HG03039 (cell line): Measurements from ENCODE around the gene SP3.

ENCODE experiments used
- ATAC-seq: cut with Tn5 transposase; IDR thresholded peaks from one replicate; pipeline ENCODE4 v1.9.1; 2021; ENCODE audit warnings: mild to moderate bottlenecking, moderate library complexity; ENCODE audit not compliant: unreplicated experiment

SP3 gene

DNA sequence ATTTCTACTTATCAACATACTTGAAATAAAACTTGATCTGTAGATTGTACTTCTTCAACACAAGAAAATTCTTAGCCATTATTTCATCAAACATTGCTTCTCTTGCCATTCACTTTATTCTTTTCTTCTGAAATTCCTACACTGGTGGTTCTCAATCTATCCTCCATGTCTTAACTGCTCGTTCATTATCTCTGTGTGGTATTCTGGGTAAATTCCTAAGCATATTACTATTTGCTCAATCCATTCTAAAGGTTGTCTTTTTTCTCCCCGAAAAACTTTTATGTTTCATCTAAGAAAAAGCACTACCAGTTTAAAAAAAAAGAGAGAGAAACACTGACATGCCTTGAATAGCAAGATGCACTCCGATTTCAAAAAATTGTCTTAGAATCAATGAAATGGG lies 18.0 kb downstream of the SP3 start:
- ATAC-seq = no peak

DNA sequence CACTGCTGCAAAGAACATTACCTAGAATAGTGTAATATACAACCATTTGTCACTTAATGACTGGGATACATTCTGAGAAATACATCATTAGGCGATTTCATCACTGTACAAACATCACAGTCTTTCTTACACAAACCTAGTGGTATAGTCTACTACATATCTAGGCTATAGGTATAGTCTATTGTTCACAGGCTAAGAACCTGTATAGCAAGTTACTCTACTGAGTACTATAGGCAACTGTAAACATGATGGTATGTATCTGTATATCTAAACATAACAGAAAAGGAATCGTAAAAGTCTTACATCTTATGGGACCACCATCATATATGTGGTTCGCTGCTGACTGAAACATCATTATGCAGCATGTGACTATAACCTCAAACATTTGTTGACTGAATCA lies 21.4 kb downstream of the SP3 start:
- ATAC-seq = no peak

DNA sequence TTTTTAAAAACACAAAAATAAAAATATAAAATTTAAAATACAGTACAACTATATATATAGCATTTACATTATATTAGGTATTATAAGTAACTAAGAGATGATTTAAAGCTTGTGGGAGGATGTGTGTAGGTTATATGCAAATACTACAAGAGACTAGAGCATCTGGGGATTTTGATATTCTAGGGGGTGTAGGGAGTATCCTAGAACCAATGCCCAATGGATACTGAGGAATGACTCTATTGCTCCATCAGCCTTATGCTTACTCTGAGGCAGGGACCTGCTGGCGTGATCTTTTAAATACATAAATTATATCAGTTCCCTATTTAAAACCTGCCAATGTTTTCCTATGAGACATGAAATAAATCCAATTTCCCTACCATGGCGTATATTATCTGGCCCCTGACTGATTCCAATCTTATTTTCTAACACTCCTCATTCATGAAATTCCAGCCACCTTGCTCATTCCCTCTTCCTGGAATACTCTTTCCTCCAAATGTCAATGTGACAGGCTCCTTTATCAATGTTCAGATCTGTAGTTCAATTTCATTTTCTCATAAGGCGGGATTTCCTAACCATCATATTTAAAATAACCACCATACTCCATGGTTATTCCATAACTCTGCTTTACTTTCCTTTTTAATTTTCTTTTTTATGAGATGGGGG lies 22.2 kb downstream of the SP3 start:
- no peak for ATAC-seq

DNA sequence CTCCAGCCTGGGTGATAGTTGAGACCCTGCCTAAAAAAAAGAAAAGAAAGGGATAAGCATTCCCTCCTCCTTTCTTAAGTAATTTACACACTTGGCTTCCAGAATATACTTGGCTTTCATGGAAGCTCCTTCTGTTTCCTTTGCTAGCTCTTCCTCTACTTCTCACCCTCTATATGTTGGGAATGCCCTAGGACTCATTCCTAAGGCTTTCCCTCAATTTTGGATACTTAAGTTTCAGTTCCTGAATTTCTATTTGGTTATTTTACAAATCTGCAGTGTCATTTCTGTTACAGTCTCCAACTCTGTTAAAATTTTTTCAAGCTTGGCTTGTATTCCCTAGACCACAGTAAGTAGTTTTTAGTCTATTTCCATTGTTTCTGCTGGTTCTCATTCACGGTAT lies 23.6 kb downstream of the SP3 start:
- no peak for ATAC-seq

GRCh38 chr2:173940208-173941020 lies 24.8 kb downstream of the SP3 start:
- ATAC-seq = no peak

DNA sequence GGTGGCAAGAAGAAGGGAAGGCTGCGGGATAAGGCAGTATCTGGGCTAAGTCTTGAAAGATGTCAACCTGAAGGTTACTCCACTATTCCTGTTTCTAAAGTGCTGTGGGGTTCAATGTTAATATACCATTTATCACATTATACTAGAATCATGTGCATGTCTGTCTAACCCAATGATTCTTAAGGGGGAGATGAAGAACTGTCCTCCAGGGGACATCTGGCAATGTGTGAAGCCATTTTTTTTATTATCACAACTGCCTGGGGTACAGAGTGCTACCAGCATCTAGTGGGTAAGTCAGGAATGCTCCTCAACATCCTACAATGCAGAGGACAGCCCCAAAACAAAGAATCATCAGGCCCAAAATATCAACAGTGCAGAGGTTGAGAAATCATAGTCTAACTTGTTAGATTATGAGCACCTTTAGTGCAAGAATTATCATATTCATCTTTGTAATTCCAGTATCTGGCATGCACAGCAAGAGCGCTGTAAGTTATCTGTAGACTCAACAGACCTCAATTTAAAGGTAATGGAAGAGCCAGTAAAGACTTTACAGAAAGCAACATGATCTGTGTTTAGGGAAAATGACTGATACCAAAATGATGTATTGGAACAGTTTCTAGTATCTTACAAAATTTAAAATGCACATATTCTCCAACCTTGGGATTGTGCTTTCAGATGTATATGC lies 26.3 kb downstream of the SP3 start:
- ATAC-seq = no peak

- ATAC-seq = no peak
Measured at GRCh38 chr2:173935305-173935704, 29.9 kb downstream of the SP3 start.

DNA sequence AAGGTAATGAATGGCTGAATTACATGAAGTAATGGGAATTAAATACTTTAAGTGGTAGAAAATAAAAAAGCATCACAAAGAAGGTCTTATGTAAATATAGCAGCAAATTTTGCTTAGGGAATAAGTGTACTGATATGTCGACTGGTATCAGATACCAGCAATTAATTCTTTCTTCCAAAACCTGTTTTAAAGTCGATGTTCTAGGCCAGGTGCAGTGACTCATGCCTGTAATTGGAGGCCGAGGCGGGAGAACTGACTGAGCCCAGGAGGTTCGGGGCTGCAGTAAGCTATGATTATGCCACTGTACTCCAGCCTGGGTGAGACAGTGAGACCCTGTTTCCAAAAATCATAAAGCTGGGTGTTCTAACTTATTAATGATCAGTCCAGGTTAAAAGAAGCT lies 30.3 kb downstream of the SP3 start:
- no peak for ATAC-seq

DNA sequence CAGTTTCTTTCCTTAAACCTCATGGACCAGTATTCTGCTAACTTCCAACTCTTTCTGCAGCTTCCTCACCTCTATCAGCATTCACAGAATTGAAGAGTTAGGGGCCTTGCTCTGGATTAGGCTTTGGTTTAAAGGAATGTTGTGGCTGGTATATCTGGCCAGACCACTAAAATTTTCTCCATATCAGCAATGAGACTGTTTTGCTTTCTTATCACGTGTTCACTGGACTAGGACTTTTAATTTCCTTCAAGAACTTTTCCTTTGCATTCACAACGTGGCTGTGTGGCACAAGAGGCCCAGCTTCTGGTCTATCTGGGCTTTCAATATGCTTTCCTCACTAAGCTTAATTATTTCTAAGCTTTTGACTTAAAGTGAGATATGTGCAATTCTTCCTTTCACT lies 33.4 kb downstream of the SP3 start:
- ATAC-seq = no peak

- ATAC-seq = no peak
Measured at GRCh38 chr2:173929441-173929840, 35.7 kb downstream of the SP3 start.

DNA sequence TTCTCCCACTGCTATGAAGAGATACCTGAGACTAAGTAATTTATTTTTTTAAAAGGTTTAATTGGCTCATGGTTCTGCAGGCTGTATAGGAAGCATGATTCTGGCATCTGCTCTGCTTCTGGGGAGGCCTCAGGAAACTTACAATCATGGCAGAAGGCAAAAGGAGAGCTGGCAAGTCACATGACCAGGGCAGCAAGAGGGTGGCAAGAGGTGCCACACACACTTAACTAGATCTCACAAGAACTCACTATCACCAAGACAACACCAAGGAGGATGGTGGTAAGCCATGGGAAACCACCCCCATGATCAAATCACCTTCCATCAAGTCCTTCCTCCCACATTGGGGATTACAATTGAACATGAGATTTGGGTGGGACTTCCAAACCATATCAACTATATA lies 38.3 kb downstream of the SP3 start:
- no peak for ATAC-seq

DNA sequence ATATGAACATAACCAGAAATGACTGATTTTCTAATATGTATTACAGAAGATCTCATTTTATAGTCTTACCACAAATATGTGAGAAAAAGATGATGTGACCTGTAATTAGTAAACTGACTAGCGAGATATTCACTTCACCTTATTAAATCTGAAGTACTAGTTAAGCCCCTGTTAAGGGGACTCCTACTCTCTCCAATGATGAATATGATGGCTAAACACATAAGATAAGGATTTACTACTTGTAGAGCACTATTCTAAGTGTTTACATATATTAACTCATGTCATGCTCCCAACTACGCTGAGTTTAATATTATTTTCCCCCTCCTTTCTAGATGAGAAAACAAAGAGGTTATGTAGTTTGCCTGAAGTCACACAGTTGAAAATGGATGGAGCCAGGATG lies 40.9 kb downstream of the SP3 start:
- ATAC-seq = no peak

DNA sequence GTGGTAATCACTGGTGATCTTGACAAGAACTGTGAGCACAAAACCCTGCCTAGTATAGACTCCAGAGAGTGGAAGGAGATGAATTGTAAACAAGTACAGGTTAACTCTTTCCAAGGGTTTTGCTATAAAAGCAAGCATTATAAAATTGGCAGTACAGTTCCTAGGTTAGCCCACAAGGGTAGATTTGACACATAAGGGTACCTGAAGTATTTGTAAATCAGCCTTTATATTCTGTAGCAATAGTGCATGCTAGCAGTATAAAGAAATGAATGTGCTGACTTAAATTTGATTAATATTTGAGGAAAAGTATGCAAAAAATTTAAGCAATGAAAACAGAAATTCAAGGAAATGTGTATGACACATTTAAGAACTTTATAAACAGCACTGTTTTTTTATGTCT lies 42.4 kb downstream of the SP3 start:
- no peak for ATAC-seq

DNA sequence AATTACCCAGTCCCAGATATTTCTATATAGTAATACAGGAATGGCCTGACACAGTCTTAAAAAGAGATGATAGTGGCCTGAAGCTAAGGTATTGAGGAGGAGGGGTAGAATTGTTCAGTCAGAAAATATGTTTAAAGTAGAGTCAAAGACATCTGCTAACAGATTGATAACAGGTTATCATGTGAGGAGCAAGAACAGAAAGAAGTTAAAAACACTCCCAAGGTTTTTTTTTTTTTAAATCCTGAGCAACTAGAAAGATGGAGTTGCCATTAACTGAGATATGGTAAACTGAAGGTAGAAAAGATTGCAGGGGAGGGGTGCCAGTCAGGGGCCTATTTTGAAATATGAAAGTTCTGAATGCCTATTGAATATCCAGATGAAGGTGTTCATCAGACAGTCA lies 43.1 kb downstream of the SP3 start:
- no peak for ATAC-seq

DNA sequence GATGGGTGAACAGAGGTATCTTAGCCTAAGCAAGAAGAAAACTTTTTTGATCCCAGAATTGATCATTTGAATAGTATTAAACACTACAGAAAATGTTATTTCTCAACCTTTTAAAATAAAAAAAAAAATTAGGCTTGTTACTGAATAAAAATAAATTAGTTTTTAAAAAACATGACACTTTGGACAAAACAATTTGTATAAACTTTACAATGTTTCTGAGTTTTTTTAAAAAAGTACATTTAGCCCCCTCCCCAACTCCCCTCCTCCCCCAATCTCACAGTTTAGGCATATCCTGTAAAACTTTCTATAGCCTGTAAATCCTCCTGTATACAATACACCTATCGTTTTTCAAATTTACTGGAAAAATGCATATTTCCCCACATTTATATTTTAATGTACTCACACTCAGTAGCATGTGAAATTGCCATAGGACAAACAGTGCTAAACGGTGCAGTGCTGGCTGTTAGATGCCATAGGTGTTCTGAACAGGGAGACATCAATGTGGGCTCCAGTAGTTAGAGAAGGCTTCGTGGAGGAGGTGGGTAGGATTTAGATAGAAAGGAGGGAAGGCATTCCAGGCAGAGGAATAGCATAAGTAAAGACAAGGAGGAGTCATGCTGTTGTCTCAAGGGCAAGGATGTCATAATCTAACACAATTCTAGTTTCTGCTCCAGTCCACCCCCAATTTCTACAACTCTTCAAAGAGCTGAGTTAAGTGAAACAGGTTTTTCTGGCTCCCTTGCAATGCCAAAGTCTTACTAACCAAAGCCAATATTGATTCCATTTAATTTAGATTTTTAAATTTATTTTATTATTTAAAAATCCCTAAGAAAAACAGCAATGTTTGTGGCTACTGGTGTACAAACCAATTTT lies 50.9 kb downstream of the SP3 start:
- no peak for ATAC-seq

DNA sequence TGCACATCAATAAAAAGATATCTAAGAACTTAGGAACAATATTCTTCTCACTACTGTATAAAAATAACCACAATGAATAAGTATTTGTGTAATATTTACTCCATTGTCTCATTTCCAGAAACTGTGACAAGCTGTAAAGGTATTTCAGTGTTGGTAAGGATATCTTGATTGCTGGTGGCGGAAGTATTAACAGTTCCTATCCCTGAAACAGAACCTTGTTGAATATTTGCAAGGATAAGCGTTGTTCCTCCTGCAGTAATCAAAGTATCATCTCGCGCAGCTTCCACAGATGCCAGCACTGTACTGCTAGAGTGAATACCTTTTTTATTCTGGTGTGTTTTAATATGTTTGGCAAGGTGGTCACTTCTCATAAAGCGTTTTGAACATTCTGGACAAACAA lies 55.3 kb downstream of the SP3 start:
- no peak for ATAC-seq

DNA sequence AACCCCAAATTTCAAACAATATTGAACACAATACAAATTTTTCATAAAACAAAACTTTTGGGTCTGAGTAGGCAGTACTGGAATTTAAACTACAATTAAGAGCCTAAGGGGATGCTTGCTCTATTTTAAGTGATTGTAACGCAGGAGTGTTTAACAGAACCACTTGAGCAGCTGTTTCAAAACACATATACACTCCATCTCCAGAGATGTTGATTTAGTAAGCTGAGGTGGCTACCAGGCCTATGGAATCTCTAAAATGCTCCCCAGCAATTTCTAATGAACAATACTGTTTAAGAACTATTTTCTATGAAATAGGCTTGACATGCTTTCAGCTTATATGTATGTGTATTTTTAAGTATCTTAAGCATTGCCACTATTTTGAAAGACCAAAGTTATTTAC lies 58.5 kb downstream of the SP3 start:
- no peak for ATAC-seq

DNA sequence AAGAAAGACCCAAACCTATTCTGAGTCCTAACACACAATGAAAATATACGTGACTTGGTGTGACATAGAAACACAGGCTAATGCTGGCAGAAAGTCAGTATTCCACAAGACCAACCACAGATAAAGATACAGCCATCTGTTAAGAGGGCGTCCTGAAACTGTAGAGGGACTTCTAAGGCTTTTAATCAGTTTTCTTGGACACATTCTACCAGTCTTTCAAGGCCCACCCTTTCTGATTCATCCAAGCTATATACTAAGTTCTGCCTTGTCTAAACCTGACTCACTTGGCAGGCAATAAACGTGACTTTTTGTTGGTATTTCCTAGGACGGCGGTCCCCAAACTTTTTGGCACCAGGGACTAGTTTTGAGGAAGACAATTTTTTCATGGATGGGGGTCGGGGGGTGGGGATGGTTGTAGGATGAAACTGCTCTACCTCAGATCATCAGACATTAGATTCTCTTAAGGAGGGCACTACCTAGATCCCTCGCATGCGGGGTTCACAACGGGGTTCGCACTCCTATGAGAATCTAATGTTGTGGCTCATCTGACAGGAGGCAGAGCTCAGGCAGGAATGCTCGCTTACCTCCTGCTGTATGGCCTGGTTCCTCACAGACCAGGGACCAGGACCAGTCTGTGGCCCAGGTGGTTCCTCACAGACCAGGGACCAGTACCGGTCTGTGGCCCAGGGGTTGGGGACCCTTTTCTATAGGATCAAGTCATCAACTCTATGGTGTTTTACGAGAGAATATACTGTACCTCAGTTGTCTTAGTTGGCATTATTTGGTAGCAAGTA lies 61.4 kb downstream of the SP3 start:
- no peak for ATAC-seq

GRCh38 chr2:173898996-173899395 lies 66.2 kb downstream of the SP3 start:
- ATAC-seq = no peak

GRCh38 chr2:173898178-173898668 lies 67.0 kb downstream of the SP3 start:
- ATAC-seq = peak; percentile 86
